Measurements from ENCODE around the gene UBE4B.

Gene UBE4B

DNA sequence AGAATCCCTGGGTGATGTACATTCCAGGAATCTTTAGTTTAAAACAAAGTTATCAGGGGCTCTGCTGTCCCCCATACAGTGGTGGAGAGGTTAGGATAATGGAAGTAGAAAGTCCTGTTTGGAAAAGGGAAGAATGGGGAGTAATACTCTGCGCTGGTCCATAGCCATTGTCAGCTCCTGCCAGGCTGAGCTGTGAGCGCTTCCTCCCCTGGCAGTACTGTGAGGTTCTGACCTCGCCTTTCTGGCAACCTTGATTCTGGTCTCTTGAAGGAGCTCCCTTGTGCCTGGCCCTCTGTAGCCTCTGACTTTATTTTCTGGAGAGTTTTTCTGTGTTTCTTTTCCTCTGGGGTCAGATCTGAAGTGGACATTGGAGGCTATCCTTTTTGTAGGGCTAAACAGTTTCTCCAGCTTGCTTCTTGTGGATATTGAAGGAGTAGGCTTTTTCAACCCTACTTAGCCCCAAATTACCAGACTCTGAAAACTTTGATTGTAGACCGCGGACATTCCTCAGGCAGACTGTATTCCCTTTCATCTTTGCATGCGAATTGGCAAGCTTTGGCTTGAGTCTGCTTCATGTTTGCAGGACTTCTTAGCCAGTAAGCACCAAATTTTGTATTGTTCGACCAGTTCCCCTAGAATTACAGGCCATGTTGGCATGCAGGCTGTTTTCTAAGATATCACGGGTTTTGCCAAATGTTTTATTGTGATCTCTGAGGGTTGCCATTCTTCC lies 13.8 kb downstream of the UBE4B start:
- H3K4me2 ChIP-seq (ENCODE audit: low read length), result no peak overlapping the region
- no peaks in the 10 kb centered on the region for H3K27me3 ChIP-seq (ENCODE audit: control insufficient read depth, insufficient read depth, low read length)
- no peaks in the 10 kb centered on the region for H3K4me1 ChIP-seq
- peaks cover 49% of the 10 kb centered on the region for H3K79me2 ChIP-seq
- H2AFZ ChIP-seq, result no peak overlapping the region
- H3K27ac ChIP-seq, result no peak overlapping the region
- H3K4me3 ChIP-seq (ENCODE audit: low read depth, low read length), result no peak overlapping the region
- H3K36me3 ChIP-seq (ENCODE audit: control insufficient read depth, insufficient read depth, low read length), result no peaks in the 10 kb centered on the region
- TF ChIP-seq, protein P1, sequence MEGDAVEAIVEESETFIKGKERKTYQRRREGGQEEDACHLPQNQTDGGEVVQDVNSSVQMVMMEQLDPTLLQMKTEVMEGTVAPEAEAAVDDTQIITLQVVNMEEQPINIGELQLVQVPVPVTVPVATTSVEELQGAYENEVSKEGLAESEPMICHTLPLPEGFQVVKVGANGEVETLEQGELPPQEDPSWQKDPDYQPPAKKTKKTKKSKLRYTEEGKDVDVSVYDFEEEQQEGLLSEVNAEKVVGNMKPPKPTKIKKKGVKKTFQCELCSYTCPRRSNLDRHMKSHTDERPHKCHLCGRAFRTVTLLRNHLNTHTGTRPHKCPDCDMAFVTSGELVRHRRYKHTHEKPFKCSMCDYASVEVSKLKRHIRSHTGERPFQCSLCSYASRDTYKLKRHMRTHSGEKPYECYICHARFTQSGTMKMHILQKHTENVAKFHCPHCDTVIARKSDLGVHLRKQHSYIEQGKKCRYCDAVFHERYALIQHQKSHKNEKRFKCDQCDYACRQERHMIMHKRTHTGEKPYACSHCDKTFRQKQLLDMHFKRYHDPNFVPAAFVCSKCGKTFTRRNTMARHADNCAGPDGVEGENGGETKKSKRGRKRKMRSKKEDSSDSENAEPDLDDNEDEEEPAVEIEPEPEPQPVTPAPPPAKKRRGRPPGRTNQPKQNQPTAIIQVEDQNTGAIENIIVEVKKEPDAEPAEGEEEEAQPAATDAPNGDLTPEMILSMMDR (IDR thresholded peaks at IDR 0.05), result no peak
- no peaks in the 10 kb centered on the region for H3K9me3 ChIP-seq (ENCODE audit: control insufficient read depth, low read length)
- no peak overlapping the region for H3K9ac ChIP-seq

GRCh38 chr1:10048601-10049000 lies 15.8 kb downstream of the UBE4B start:
- Histone ChIP-seq H3K4me3 (ENCODE audit: low read depth, low read length) (no peak overlapping the region), H3K27ac (no peak overlapping the region), H3K9ac (no peak overlapping the region), H3K27me3 (ENCODE audit: control insufficient read depth, insufficient read depth, low read length) (no peaks in the 10 kb centered on the region), H3K4me1 (no peaks in the 10 kb centered on the region), H3K36me3 (ENCODE audit: control insufficient read depth, insufficient read depth, low read length) (no peaks in the 10 kb centered on the region), H3K4me2 (ENCODE audit: low read length) (no peak overlapping the region), H3K9me3 (ENCODE audit: control insufficient read depth, low read length) (no peaks in the 10 kb centered on the region), H2AFZ (no peak overlapping the region), H3K79me2 (peaks cover 39% of the 10 kb centered on the region)
- TF ChIP-seq, protein P1 (IDR thresholded peaks at IDR 0.05), result no peak

DNA sequence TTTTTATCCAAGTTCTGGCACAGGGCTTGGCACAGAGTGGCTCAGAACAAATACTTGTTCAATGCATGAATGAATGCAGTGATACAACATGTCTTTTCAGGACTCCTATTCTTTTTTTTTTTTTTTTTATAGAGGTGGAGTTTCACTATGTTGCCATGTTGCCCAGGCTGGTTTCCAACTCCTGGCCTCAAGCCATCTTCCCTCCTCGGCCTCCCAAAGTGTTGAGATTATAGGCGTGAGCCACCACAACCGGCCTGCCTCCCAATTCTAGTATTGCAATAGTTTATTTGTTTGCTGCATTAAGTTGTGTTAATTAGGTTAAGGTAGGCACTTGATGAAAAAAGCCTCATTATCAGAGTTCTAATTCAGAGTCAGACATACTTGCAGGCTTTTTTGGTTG lies 17.9 kb downstream of the UBE4B start:
- Histone ChIP-seq H3K27me3 (ENCODE audit: control insufficient read depth, insufficient read depth, low read length) (no peaks in the 10 kb centered on the region), H3K9me3 (ENCODE audit: control insufficient read depth, low read length) (no peaks in the 10 kb centered on the region), H2AFZ (no peak overlapping the region), H3K27ac (no peak overlapping the region), H3K9ac (no peak overlapping the region), H3K79me2 (peaks cover 29% of the 10 kb centered on the region), H3K36me3 (ENCODE audit: control insufficient read depth, insufficient read depth, low read length) (no peaks in the 10 kb centered on the region), H3K4me1 (no peaks in the 10 kb centered on the region), H3K4me2 (ENCODE audit: low read length) (no peak overlapping the region), H3K4me3 (ENCODE audit: low read depth, low read length) (no peak overlapping the region)
- TF ChIP-seq, protein P1 (IDR thresholded peaks at IDR 0.05), result no peak

DNA sequence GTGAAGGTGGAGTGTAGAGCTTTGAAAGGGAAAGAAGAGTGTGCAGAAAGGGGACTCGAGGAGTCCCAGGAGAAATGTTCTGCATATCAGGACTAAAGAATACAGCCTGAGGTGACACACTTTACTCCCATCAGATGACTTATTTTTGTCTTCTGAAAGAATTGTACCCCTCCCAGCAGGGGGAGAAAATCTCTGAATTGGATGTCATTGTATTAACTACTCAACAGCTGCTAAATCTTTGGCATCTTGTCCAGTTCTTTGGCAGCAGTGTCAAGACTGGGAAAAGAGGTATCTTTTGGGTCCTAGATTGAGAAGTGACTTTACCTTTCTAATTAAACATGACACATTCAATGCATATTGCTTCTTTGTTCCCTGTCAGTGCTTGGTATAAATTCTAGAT lies 18.9 kb downstream of the UBE4B start:
- Histone ChIP-seq H2AFZ (no peak overlapping the region), H3K4me3 (ENCODE audit: low read depth, low read length) (no peak overlapping the region), H3K27ac (no peak overlapping the region), H3K4me1 (no peaks in the 10 kb centered on the region), H3K27me3 (ENCODE audit: control insufficient read depth, insufficient read depth, low read length) (no peaks in the 10 kb centered on the region), H3K9me3 (ENCODE audit: control insufficient read depth, low read length) (no peaks in the 10 kb centered on the region), H3K36me3 (ENCODE audit: control insufficient read depth, insufficient read depth, low read length) (no peaks in the 10 kb centered on the region), H3K79me2 (peaks cover 28% of the 10 kb centered on the region), H3K4me2 (ENCODE audit: low read length) (no peak overlapping the region), H3K9ac (no peak overlapping the region)
- TF ChIP-seq, protein P1 (IDR thresholded peaks at IDR 0.05), result no peak

- TF ChIP-seq, protein P1 (IDR thresholded peaks at IDR 0.05), result no peak
- Histone ChIP-seq H3K27me3 (ENCODE audit: control insufficient read depth, insufficient read depth, low read length) (no peaks in the 10 kb centered on the region), H3K27ac (no peak overlapping the region), H3K79me2 (peaks cover 25% of the 10 kb centered on the region), H2AFZ (no peak overlapping the region), H3K4me3 (ENCODE audit: low read depth, low read length) (no peak overlapping the region), H3K9ac (no peak overlapping the region), H3K4me1 (no peaks in the 10 kb centered on the region), H3K9me3 (ENCODE audit: control insufficient read depth, low read length) (no peaks in the 10 kb centered on the region), H3K36me3 (ENCODE audit: control insufficient read depth, insufficient read depth, low read length) (no peaks in the 10 kb centered on the region), H3K4me2 (ENCODE audit: low read length) (no peak overlapping the region)
Observed at GRCh38 chr1:10052347-10052746, 19.6 kb downstream of the UBE4B start.
